Lower leg skin (tissue), 4 donors: ENCODE results near the gene MZF1. TPM values are rescaled to one million over a fixed set of nuclear protein-coding genes. Genes with fewer than 3 reads are reported as not detected.

ENCODE experiments used
- DNase-seq, 2 donors: peaks; one replicate each; pipeline ENCODE4 v3.0.0-alpha.2; 2019; ENCODE audit warnings: low spot score in 2 of 2
- H3K4me3 ChIP-seq: fragments of 200-600 bp; sonication (generic); 2 replicates; pipeline ENCODE4 v1.5.1; 2017; ENCODE audit warnings: mild to moderate bottlenecking, low read depth; ENCODE audit not compliant: poor library complexity, severe bottlenecking
- CTCF ChIP-seq, 3 donors: fragments of 450-650 bp; IDR thresholded peaks; one replicate each; pipeline ENCODE4 v1.5.1; 2016; ENCODE audit warnings: antibody characterized with exemption in 3 of 3, mild to moderate bottlenecking in 3 of 3, moderate library complexity in 2 of 3
- POLR2A ChIP-seq, 2 donors: fragments of 450-650 bp; IDR thresholded peaks; one replicate each; pipeline ENCODE4 v1.6.1; 2016 to 2017; ENCODE audit warnings: antibody characterized with exemption in 2 of 2, mild to moderate bottlenecking in 1 of 2, moderate library complexity in 1 of 2
- WGBS, 2 donors: methylation state at CpG; one replicate each; pipeline ENCODE4 v1.1.5; 2018; 5-methylcytosine and 5-hydroxymethylcytosine counted together
- intact Hi-C: fragments of 100-400 bp; cut with DNase I; formaldehyde crosslinking; loops from one replicate; pipeline ENCODE4 v1.15.0; 2023; ENCODE audit warnings: low total_unique reads
- total RNA-seq, 4 donors: library from RNA; depleted of rRNA; stranded (reverse); fragments of >200 nt; gene quantifications; one replicate each; pipeline ENCODE4 v1.1.0, GENCODE V29; 2016

The MZF1 gene
- total RNA-seq, 4 donors from 2014 or later: 14.8 to 34.7 (median 27.6) TPM

DNA sequence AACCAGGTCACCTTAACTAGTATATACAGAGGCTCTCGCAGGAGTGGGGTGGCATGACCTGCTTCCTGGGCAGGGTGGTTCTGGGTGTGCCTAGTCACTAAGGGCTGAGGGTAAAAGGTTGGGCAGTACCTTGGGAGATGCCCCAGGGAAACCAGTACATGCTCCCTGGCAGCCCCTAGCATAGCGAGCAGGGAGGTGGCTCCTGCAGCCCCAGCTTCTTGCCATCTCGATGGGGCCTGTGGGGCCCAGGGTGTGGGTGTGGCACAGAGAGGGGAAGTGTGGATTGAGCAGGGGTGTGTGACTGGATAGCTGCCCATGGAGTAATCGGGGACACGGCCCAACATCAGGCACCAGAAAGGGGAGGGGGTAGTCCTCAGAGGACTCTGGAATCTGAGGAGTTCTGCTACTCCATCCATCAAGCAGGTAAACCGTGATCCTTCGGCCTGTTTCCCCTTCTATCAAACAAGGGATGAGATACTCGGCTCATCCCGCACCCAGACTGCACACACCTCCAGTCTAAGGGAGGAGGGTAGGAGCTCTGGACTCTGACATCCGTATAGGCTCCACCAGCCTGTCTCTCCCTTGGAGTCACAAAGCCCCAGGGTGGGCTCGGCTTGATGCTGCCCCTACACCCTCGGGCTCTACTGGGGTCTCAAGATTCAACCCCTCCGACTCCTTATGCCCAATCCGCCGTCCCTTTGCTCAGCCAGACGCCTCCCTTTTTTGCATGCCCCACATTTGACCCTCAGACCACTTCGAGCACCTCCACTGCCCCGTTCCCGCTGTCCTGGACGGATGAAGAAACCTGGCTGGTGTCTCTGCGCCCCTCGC, 54.7 kb downstream of the MZF1 start:
- 4 to 5% methylated on average over 21 to 22 of the region's 22 CpGs for WGBS, 2 donors
- intact Hi-C loops: no loop called here
- no peak for TF ChIP-seq CTCF (IDR thresholded peaks at IDR 0.05)
- no peak for TF ChIP-seq POLR2A (IDR thresholded peaks at IDR 0.05)
- DNase-seq: peak in 1 of 2 donors; percentile 15
- peak overlapping the region; percentile 78 for H3K4me3 ChIP-seq

DNA sequence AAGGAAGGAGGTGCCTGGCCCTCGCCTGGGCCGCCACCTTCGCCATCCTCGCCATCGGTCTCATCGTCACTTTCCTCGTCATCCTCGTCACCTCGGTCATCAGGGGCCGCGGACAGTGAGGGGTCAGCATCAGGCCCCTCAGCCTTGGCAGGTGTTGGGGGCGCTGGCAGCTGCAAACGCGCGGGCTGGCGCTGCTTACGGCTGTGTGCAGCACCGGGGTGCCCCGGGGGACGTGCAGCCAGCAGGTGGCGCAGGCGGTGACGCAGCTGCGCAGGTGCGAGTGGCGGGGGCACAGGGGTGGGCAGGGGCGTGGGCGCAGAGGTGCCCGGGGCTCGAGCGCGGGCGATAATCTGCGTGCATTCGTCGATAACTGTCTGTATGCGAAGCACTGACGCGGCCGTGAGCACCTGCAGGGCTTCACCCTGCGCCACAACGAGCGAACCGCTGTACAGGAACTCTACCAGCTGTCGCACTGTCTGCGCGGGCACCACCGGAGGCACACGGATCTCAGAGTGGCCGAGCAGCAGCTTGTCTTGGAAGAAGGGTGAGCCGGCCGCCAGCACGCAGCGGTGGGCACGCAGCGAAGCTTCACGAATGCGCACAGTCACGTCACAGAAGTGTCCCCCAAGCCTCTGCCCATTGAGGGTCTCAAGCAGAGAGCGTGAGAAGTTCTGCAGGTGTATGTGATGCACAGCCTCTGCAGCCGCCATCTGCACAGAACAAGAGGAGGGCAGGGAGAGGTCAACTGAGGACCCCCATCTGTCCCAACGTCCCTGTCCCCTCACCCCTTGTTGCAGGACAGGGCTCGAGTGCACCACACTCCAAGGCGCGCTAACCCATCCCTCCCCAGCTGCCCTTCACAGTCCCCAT, 55.9 kb downstream of the MZF1 start:
- DNase-seq: no peak

DNA sequence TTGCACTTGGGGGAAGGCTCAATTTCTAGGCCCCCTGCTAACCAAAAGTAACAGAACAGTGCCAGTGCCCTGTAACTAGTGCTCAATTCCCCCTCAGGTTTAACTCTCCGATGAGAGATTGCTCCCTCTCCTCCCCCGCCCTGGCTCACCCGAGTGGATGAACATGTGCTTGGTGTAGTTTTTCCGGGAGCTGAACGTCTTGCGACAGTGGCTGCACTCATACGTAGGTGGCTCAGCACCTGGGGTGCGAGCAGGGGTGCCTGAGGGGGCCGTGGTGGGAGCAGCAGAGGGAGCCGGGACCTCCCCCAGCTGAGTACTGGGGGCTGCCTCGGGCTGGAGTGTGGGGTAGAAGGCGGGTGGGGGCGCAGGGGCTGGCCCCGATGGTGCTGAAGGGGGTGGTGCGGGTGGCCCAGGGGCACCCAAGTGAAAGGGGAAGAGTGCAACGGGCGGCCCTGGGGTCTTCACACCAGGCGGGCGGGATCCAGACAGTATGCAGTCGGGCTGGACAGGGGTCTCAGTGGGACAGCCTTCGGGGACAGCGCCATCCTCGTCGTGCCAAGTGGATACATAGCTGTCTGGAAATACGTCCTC, 56.8 kb downstream of the MZF1 start:
- H3K4me3 ChIP-seq: no peak overlapping the region
- DNase-seq: no peak
- 85 to 89% methylated on average over 25 of the region's 25 CpGs for WGBS, 2 donors
- intact Hi-C loops: no loop called here
- TF ChIP-seq POLR2A (IDR thresholded peaks at IDR 0.05) (no peak), CTCF (IDR thresholded peaks at IDR 0.05) (no peak)

More for the DNA sequence above, 55.9 kb downstream of the MZF1 start:
- WGBS, 2 donors: 90 to 92% methylated on average over 62 to 65 of the region's 65 CpGs
- no peak for TF ChIP-seq POLR2A (IDR thresholded peaks at IDR 0.05)
- no peak overlapping the region for H3K4me3 ChIP-seq
- intact Hi-C loops: no loop called here

DNA sequence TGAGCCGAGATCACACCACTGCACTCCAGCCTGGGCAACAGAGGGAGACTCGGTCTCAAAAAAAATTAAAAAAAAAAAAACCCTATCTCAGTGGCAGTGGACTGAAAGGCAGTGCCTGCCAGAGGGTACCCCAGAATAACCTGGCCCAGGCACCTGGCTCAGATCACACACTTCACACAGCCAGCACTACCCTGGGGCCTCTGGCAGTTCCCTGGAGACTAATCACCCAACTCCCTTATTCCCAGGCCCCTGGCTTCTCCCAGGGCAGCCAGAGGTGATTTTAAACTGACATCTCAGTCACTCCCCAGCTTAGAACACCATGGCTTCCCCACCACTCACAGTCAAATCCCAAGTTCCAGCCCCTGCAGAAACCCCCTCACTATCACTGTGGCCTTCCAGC, 57.9 kb downstream of the MZF1 start:
- 92 to 100% methylated on average over 2 of the region's 2 CpGs for WGBS, 2 donors

GRCh38 chr19:58514564-58515022, 58.5 kb downstream of the MZF1 start:
- no peak for DNase-seq
- intact Hi-C loops: no loop called here

More for the DNA sequence above, 57.9 kb downstream of the MZF1 start:
- no peak for TF ChIP-seq CTCF (IDR thresholded peaks at IDR 0.05)
- no peak for DNase-seq
- no peak overlapping the region for H3K4me3 ChIP-seq
- intact Hi-C loops: no loop called here

More at GRCh38 chr19:58514564-58515022, 58.5 kb downstream of the MZF1 start:
- WGBS, 2 donors: 61 to 64% methylated on average over 3 of the region's 3 CpGs
- H3K4me3 ChIP-seq: no peak overlapping the region
- no peak for TF ChIP-seq POLR2A (IDR thresholded peaks at IDR 0.05)
- no peak for TF ChIP-seq CTCF (IDR thresholded peaks at IDR 0.05)
